SK-N-SH (cell line): ENCODE data around the gene ZSCAN12. TPM values are rescaled to one million over a fixed set of nuclear protein-coding genes. Genes with fewer than 3 reads are reported as not detected.

ENCODE experiments used
- CTCF ChIA-PET: fragments of 300-600, 350-600 bp; formaldehyde crosslinking; extraction: SDS; loops from one replicate; lab custom pipeline; 2021; lab: Yijun Ruan, JAX
- POLR2A ChIA-PET: fragments of 350-600 bp; sonication (Branson Sonifier 250); formaldehyde crosslinking; extraction: SDS; loops from one replicate; lab custom pipeline; 2020; ENCODE audit warnings: antibody characterized with exemption, inconsistent platforms; lab: Yijun Ruan, JAX
- DNase-seq: peaks from one replicate; pipeline ENCODE4 v3.0.0; 2012
- H2AFZ ChIP-seq: fragments of 200-600 bp; sonication (generic); 2 replicates; pipeline ENCODE4 v1.8.1; 2016; ENCODE audit warnings: antibody characterized with exemption, mild to moderate bottlenecking, low read depth
- H3F3A ChIP-seq: fragments of 200-600 bp; sonication (generic); replicated peaks from 2 replicates; pipeline ENCODE3; 2016; ENCODE audit warnings: antibody characterized with exemption, mild to moderate bottlenecking; ENCODE audit not compliant: insufficient read depth
- H3K27ac ChIP-seq, 2 experiments: fragments of 200-500 bp in 1 of 2; fragments of 200-600 bp in 1 of 2; sonication (Bioruptor generic) in 1 of 2; sonication (generic), shearing (Covaris generic) in 1 of 2; 2 replicates each; pipeline versions ENCODE4 v1.5.1 to v1.6.1; 2014 to 2016; ENCODE audit warnings: low read depth in 2 of 2, inconsistent platforms in 1 of 2, low read length in 1 of 2, mild to moderate bottlenecking in 1 of 2, mixed read lengths in 1 of 2
- H3K27me3 ChIP-seq: fragments of 200-600 bp; sonication (generic), shearing (Covaris generic); 2 replicates; pipeline ENCODE4 v1.6.1; 2016; ENCODE audit warnings: mixed run types; ENCODE audit not compliant: insufficient read depth
- H3K36me3 ChIP-seq, 2 experiments: fragments of 200-500 bp in 1 of 2; fragments of 200-600 bp in 1 of 2; sonication (Bioruptor generic) in 1 of 2; sonication (generic) in 1 of 2; replicated peaks in 1 of 2; 2 replicates each; pipeline versions ENCODE3 to v1.5.1; 2014 to 2016; ENCODE audit warnings: low read length in 1 of 2, mild to moderate bottlenecking in 1 of 2; ENCODE audit not compliant: insufficient read depth in 2 of 2, control insufficient read depth in 1 of 2
- H3K4me1 ChIP-seq, 2 experiments: fragments of 200-500 bp in 1 of 2; fragments of 200-600 bp in 1 of 2; sonication (Bioruptor generic) in 1 of 2; sonication (generic), shearing (Covaris generic) in 1 of 2; 2 replicates each; pipeline versions ENCODE4 v1.5.1 to v1.6.1; 2014 to 2016; ENCODE audit warnings: low read depth in 1 of 2, low read length in 1 of 2, mixed run types in 1 of 2; ENCODE audit not compliant: insufficient read depth in 2 of 2, control insufficient read depth in 1 of 2
- H3K4me2 ChIP-seq: fragments of 200-600 bp; sonication (generic), shearing (Covaris generic); 2 replicates; pipeline ENCODE4 v1.6.1; 2017; ENCODE audit warnings: mixed run types
- H3K4me3 ChIP-seq, 2 experiments: fragments of 200-500 bp in 1 of 2; fragments of 200-600 bp in 1 of 2; sonication (Bioruptor generic) in 1 of 2; sonication (generic), shearing (Covaris generic) in 1 of 2; 2 replicates each; pipeline versions ENCODE4 v1.5.1 to v1.8.1; 2014 to 2016; ENCODE audit warnings: low read depth in 2 of 2, inconsistent platforms in 1 of 2, low read length in 1 of 2, mild to moderate bottlenecking in 1 of 2, mixed read lengths in 1 of 2, moderate library complexity in 1 of 2
- H3K79me2 ChIP-seq: fragments of 200-600 bp; sonication (generic); 2 replicates; pipeline ENCODE4 v1.8.1; 2017; ENCODE audit warnings: mild to moderate bottlenecking; ENCODE audit not compliant: insufficient read depth
- H3K9ac ChIP-seq: fragments of 200-600 bp; sonication (generic); 2 replicates; pipeline ENCODE4 v1.6.1; 2017; ENCODE audit warnings: mixed run types
- H3K9me2 ChIP-seq: fragments of 200-600 bp; sonication (generic); 2 replicates; pipeline ENCODE4 v1.6.1; 2017; ENCODE audit warnings: mixed run types
- H3K9me3 ChIP-seq: fragments of 200-600 bp; sonication (generic); 2 replicates; pipeline ENCODE4 v1.6.1; 2017; ENCODE audit warnings: mixed run types, mild to moderate bottlenecking, moderate library complexity
- H4K20me1 ChIP-seq: fragments of 200-600 bp; sonication (generic); 2 replicates; pipeline ENCODE4 v1.6.1; 2017; ENCODE audit warnings: mild to moderate bottlenecking, mixed run types; ENCODE audit not compliant: insufficient read depth
- ELF1 ChIP-seq: IDR thresholded peaks from 2 replicates; pipeline ENCODE4 v1.4.0; 2012
- GABPA ChIP-seq: IDR thresholded peaks from 2 replicates; pipeline ENCODE4 v1.4.0; 2012; ENCODE audit warnings: low read depth, mild to moderate bottlenecking
- NFIC ChIP-seq: IDR thresholded peaks from 2 replicates; pipeline ENCODE4 v1.4.0; 2012; ENCODE audit warnings: borderline replicate concordance
- REST ChIP-seq: IDR thresholded peaks from 2 replicates; pipeline ENCODE4 v1.6.1; 2012; ENCODE audit warnings: mild to moderate bottlenecking, low read depth, low read length, moderate library complexity
- WGBS: methylation state at CpG from one replicate; pipeline ENCODE4 v1.1.6; 2017; ENCODE audit warnings: low lambda C conversion rate; 5-methylcytosine and 5-hydroxymethylcytosine counted together
- polyA plus RNA-seq, 3 experiments: library from polyadenylated mRNA; depleted of rRNA; stranded (reverse); fragments of >200 nt; gene quantifications; 2 replicates each; pipeline ENCODE4 v1.2.3, GENCODE V29; 2012

The ZSCAN12 gene
- polyA plus RNA-seq, 1 of the 3 experiments (the other 2 are of a cell fraction) = 1.6 TPM

GRCh38 chr6:28353356-28353755 is 46.2 kb downstream of the ZSCAN12 start (continued):
- TF ChIP-seq REST = no peak

GRCh38 chr6:28351493-28351925 is 48.0 kb downstream of the ZSCAN12 start:
- H3K4me1 ChIP-seq = peaks cover 7 to 19% of the 10 kb centered on the region in 2 experiments; a peak in 3 of 4 replicates
- peaks cover 4% of the 10 kb centered on the region for H3F3A ChIP-seq
- no peaks in the 10 kb centered on the region for H4K20me1 ChIP-seq
- peak overlapping the region; percentile 76; the same call in 1 of the 2 replicates for H3K4me2 ChIP-seq
- H2AFZ ChIP-seq = no peak overlapping the region
- H3K4me3 ChIP-seq = peak overlapping the region in 1 of 2 experiments; percentile 89; a peak in 1 of 4 replicates
- 87% methylated on average over 2 of the region's 2 CpGs for WGBS
- ChIA-PET CTCF (interaction anchor here (2.5 kb wide), 1 partner anchor 70 kb away, joined by 5 read pairs; the partner anchor contains the start of gene PGBD1), POLR2A (no interaction called here)
- peaks cover 40% of the 10 kb centered on the region for H3K79me2 ChIP-seq
- H3K27me3 ChIP-seq = no peaks in the 10 kb centered on the region
- no peaks in the 10 kb centered on the region for H3K9me3 ChIP-seq
- H3K9ac ChIP-seq = no peak overlapping the region
- H3K36me3 ChIP-seq = no peaks in the 10 kb centered on the region
- H3K27ac ChIP-seq = no peak overlapping the region
- H3K9me2 ChIP-seq = no peaks in the 10 kb centered on the region
- TF ChIP-seq GABPA = no peak
- no peak for DNase-seq

GRCh38 chr6:28351087-28351486 is 48.5 kb downstream of the ZSCAN12 start:
- no peak overlapping the region for H2AFZ ChIP-seq
- H3K4me1 ChIP-seq = peaks cover 4 to 16% of the 10 kb centered on the region in 2 experiments; a peak in 3 of 4 replicates
- H3K27ac ChIP-seq = no peak overlapping the region
- no peaks in the 10 kb centered on the region for H3K9me2 ChIP-seq
- H4K20me1 ChIP-seq = no peaks in the 10 kb centered on the region
- TF ChIP-seq ELF1 (no peak), NFIC (peak; percentile 19; the same call in 1 of the 2 replicates)
- TF ChIP-seq, all 33 proteins: peak for 1
- Histone ChIP-seq H3K4me3 (peak overlapping the region; percentile 89 to 92; a peak in 2 of 4 replicates), H3K36me3 (no peaks in the 10 kb centered on the region), H3F3A (peaks cover 4% of the 10 kb centered on the region), H3K9me3 (no peaks in the 10 kb centered on the region), H3K27me3 (no peaks in the 10 kb centered on the region), H3K4me2 (peak overlapping the region; percentile 76; the same call in 1 of the 2 replicates), H3K9ac (no peak overlapping the region), H3K79me2 (peaks cover 40% of the 10 kb centered on the region)
- ChIA-PET CTCF (interaction anchor here (1.5 to 2.5 kb wide), 2 partner anchors 13 to 70 kb away, joined by 4 to 5 read pairs; partner anchors contain the start of gene PGBD1), POLR2A (no interaction called here)
- WGBS = 97% methylated on average over 2 of the region's 2 CpGs
- DNase-seq = no peak
